KMS-11 (cell line): ENCODE results near the gene CHST5.

Experiments used
- H2AFZ ChIP-seq: fragments of 200-600 bp; sonication (generic); 2 replicates; pipeline ENCODE4 v1.6.1; 2016; ENCODE audit warnings: antibody characterized with exemption, mixed run types, low read depth
- H3K27ac ChIP-seq: fragments of 200-600 bp; sonication (generic); 2 replicates; pipeline ENCODE4 v1.6.1; 2016; ENCODE audit warnings: mild to moderate bottlenecking, mixed run types
- H3K27me3 ChIP-seq: fragments of 200-600 bp; sonication (generic); 2 replicates; pipeline ENCODE4 v1.6.1; 2017; ENCODE audit warnings: mild to moderate bottlenecking, low read depth, mixed run types, moderate library complexity; ENCODE audit not compliant: insufficient read depth
- H3K36me3 ChIP-seq: fragments of 200-600 bp; sonication (generic); 2 replicates; pipeline ENCODE4 v1.6.1; 2017; ENCODE audit warnings: mild to moderate bottlenecking, mixed run types; ENCODE audit not compliant: insufficient read depth
- H3K4me1 ChIP-seq: fragments of 200-600 bp; sonication (generic); 2 replicates; pipeline ENCODE4 v1.6.1; 2016; ENCODE audit warnings: mild to moderate bottlenecking, low read depth, mixed run types; ENCODE audit not compliant: poor library complexity, severe bottlenecking
- H3K4me2 ChIP-seq: fragments of 200-600 bp; sonication (generic); 2 replicates; pipeline ENCODE4 v1.7.0; 2016; ENCODE audit warnings: mild to moderate bottlenecking, mixed run types
- H3K4me3 ChIP-seq: fragments of 200-600 bp; sonication (generic); IDR thresholded peaks from 2 replicates; pipeline ENCODE4 v1.6.1; 2017; ENCODE audit warnings: low read depth, low read length, mixed read lengths; ENCODE audit not compliant: insufficient read depth
- H3K79me2 ChIP-seq: fragments of 200-600 bp; sonication (generic); 2 replicates; pipeline ENCODE4 v1.6.1; 2016; ENCODE audit warnings: low read depth, mixed run types; ENCODE audit not compliant: insufficient read depth
- H3K9ac ChIP-seq: fragments of 200-600 bp; sonication (generic); 2 replicates; pipeline ENCODE4 v1.6.1; 2016; ENCODE audit warnings: mild to moderate bottlenecking, mixed run types
- H4K20me1 ChIP-seq: fragments of 200-600 bp; sonication (generic); 2 replicates; pipeline ENCODE4 v1.6.1; 2016; ENCODE audit warnings: mild to moderate bottlenecking, mixed run types; ENCODE audit not compliant: insufficient read depth
- TF ChIP-seq, protein P1 (sequence below): fragments of 200-600 bp; sonication (generic); conservative IDR thresholded peaks from 2 replicates; pipeline ENCODE4 v1.6.1; 2017; ENCODE audit warnings: low read depth, mild to moderate bottlenecking, antibody characterized with exemption, low read length, moderate library complexity, mixed read lengths

The CHST5 gene

DNA sequence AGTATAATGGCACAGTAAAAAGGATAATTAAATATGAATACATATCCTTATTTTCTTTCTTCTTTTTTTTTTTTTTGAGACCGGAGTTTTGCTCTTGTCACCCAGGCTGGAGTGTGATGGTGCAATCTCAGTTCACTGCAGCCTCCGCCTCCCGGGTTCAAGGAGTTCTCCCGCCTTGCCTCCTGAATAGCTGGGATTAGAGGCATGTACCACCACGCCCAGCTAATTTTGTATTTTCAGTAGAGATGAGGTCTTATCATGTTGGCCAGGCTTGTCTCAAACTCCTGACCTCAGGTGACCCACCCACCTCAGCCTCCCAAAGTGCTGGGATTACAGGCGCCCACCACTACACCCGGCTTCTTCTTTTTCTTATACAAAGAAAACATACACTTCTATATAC lies 42.3 kb upstream of the CHST5 start:
- H3K9ac ChIP-seq = no peak overlapping the region
- no peaks in the 10 kb centered on the region for H3K4me1 ChIP-seq
- no peak overlapping the region for H3K4me3 ChIP-seq
- TF ChIP-seq, protein P1, sequence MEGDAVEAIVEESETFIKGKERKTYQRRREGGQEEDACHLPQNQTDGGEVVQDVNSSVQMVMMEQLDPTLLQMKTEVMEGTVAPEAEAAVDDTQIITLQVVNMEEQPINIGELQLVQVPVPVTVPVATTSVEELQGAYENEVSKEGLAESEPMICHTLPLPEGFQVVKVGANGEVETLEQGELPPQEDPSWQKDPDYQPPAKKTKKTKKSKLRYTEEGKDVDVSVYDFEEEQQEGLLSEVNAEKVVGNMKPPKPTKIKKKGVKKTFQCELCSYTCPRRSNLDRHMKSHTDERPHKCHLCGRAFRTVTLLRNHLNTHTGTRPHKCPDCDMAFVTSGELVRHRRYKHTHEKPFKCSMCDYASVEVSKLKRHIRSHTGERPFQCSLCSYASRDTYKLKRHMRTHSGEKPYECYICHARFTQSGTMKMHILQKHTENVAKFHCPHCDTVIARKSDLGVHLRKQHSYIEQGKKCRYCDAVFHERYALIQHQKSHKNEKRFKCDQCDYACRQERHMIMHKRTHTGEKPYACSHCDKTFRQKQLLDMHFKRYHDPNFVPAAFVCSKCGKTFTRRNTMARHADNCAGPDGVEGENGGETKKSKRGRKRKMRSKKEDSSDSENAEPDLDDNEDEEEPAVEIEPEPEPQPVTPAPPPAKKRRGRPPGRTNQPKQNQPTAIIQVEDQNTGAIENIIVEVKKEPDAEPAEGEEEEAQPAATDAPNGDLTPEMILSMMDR = no peak
- H4K20me1 ChIP-seq = no peaks in the 10 kb centered on the region
- H3K4me2 ChIP-seq = no peak overlapping the region
- H2AFZ ChIP-seq = no peak overlapping the region
- H3K79me2 ChIP-seq = no peaks in the 10 kb centered on the region
- H3K36me3 ChIP-seq = 0 out of 2 replicates have a peak, but pooled peaks cover 3% of the 10 kb centered on the region
- H3K27me3 ChIP-seq = no peaks in the 10 kb centered on the region
- no peak overlapping the region for H3K27ac ChIP-seq

DNA sequence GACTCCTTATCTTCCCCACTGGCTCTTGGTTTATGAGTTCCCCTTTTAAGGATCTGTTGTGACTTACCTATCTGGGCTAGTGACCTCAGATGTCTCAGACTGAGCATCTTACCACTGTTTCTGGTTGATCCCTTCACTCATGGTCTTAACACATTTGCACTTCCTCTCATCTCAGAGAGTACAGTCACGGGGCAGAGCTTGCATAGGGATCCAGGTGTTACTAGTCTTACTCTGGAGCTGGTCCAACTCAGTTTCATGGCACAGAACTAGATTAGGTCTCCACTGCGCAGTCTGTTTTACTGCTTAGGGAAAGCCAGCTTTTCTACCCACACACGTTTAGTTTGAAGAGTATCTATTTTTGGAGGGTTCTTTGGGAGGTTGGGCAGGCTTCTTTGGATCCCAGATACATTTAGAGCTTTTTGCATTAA lies 40.5 kb upstream of the CHST5 start:
- no peaks in the 10 kb centered on the region for H3K79me2 ChIP-seq
- no peak overlapping the region for H2AFZ ChIP-seq
- no peak overlapping the region for H3K4me2 ChIP-seq
- H3K27me3 ChIP-seq = no peaks in the 10 kb centered on the region
- H4K20me1 ChIP-seq = no peaks in the 10 kb centered on the region
- H3K9ac ChIP-seq = no peak overlapping the region
- H3K4me3 ChIP-seq = no peak overlapping the region
- no peaks in the 10 kb centered on the region for H3K4me1 ChIP-seq
- no peak overlapping the region for H3K27ac ChIP-seq
- 0 out of 2 replicates have a peak, but pooled peaks cover 3% of the 10 kb centered on the region for H3K36me3 ChIP-seq
- TF ChIP-seq, protein P1 = no peak

DNA sequence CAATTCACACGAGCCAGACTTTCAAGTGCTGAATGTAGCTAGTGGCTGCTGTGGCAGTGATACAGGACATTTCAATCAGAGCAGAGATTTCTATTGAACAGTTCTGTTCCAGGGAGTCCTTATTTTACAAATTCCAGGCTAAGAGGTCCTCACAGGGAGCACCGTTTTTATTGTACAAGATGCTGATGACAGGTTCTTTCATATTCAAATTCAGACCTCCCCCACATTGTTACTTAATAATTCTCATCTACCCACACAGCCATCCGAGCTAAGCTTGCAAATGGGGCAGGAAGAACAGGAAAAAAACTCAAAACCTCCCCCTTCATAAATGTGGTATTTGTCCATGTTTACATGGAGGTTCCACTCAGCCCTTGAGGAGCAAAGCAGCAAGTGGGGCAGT lies 40.0 kb upstream of the CHST5 start:
- Histone ChIP-seq H2AFZ (no peak overlapping the region), H3K4me2 (no peak overlapping the region), H3K9ac (no peak overlapping the region), H3K79me2 (no peaks in the 10 kb centered on the region), H4K20me1 (no peaks in the 10 kb centered on the region), H3K4me3 (no peak overlapping the region), H3K27ac (no peak overlapping the region), H3K36me3 (peaks cover 6% of the 10 kb centered on the region; the same call in 1 of the 2 replicates), H3K4me1 (no peaks in the 10 kb centered on the region), H3K27me3 (no peaks in the 10 kb centered on the region)
- TF ChIP-seq, protein P1 = no peak

DNA sequence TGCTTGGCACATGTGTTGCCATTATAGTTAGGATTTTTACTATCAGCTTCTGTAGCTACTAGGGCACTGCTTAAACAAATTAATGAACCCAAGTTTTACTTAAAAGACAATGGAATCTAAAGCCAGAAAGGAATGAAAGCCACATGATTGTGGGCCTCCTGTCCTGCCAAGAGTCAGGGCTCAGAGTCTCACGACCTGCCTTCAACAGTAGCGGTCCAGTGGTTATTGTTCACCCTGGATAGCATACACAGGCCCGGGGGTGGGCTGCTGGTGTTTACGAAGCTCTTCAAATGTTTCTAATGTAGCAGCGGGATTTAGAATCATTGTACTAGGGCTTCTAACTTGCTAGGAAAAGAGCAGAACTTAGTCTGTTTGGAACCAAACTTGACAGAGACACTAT lies 38.0 kb upstream of the CHST5 start:
- H3K4me2 ChIP-seq = no peak overlapping the region

More for the DNA sequence above, 38.0 kb upstream of the CHST5 start:
- TF ChIP-seq, protein P1 = no peak
- H3K4me1 ChIP-seq = no peaks in the 10 kb centered on the region
- no peak overlapping the region for H2AFZ ChIP-seq
- peaks cover 6% of the 10 kb centered on the region; the same call in 1 of the 2 replicates for H3K36me3 ChIP-seq
- no peak overlapping the region for H3K27ac ChIP-seq
- H3K4me3 ChIP-seq = no peak overlapping the region
- no peaks in the 10 kb centered on the region for H4K20me1 ChIP-seq
- no peak overlapping the region for H3K9ac ChIP-seq
- no peaks in the 10 kb centered on the region for H3K27me3 ChIP-seq
- H3K79me2 ChIP-seq = no peaks in the 10 kb centered on the region
